ENCODE data around the gene KCNE4.

The KCNE4 gene

GRCh38 chr2:223102040-223102400, 50.0 kb downstream of the KCNE4 start:
- no peak; the same call in 2 of the 3 replicates for ATAC-seq
- TF ChIP-seq TOX (CRISPR knock-in tag; IDR thresholded peaks at IDR 0.05; ENCODE audit: borderline replicate concordance) (no peak), BACH2 (CRISPR knock-in tag; IDR thresholded peaks at IDR 0.05; ENCODE audit: borderline replicate concordance) (no peak), ISL1 (CRISPR knock-in tag; IDR thresholded peaks at IDR 0.05) (no peak), PPARA (CRISPR knock-in tag; IDR thresholded peaks at IDR 0.05; ENCODE audit: borderline replicate concordance) (no peak), GLIS3 (CRISPR knock-in tag; IDR thresholded peaks at IDR 0.05) (no peak), OSR1 (CRISPR knock-in tag; IDR thresholded peaks at IDR 0.05) (no peak), ZNF565 (CRISPR knock-in tag; conservative IDR thresholded peaks at IDR 0.05; ENCODE audit: low read depth) (no peak), SNAI2 (CRISPR knock-in tag; IDR thresholded peaks at IDR 0.05) (no peak), ZFP30 (CRISPR knock-in tag; IDR thresholded peaks at IDR 0.05) (no peak), ZFP3 (CRISPR knock-in tag; IDR thresholded peaks at IDR 0.05) (no peak)

- no peak for ATAC-seq
- TF ChIP-seq TCF4 (CRISPR knock-in tag; IDR thresholded peaks at IDR 0.05; ENCODE audit: borderline replicate concordance) (no peak), ZFP3 (CRISPR knock-in tag; IDR thresholded peaks at IDR 0.05) (no peak), ZNF565 (CRISPR knock-in tag; conservative IDR thresholded peaks at IDR 0.05; ENCODE audit: low read depth) (no peak), ZC3H10 (CRISPR knock-in tag; IDR thresholded peaks at IDR 0.05) (no peak), ISL1 (CRISPR knock-in tag; IDR thresholded peaks at IDR 0.05) (no peak), POU6F1 (CRISPR knock-in tag; IDR thresholded peaks at IDR 0.05; ENCODE audit: borderline replicate concordance, low read depth) (no peak), TOX (CRISPR knock-in tag; IDR thresholded peaks at IDR 0.05; ENCODE audit: borderline replicate concordance) (no peak), CSDC2 (CRISPR knock-in tag; IDR thresholded peaks at IDR 0.05) (no peak), GLIS3 (CRISPR knock-in tag; IDR thresholded peaks at IDR 0.05) (no peak), PATZ1 (CRISPR knock-in tag; IDR thresholded peaks at IDR 0.05; ENCODE audit: borderline replicate concordance) (no peak), ZNF8 (CRISPR knock-in tag; IDR thresholded peaks at IDR 0.05) (no peak), CSRNP3 (CRISPR knock-in tag; IDR thresholded peaks at IDR 0.05) (no peak), ARNTL (CRISPR knock-in tag; IDR thresholded peaks at IDR 0.05; ENCODE audit: borderline replicate concordance, low read depth) (no peak), RARB (CRISPR knock-in tag; IDR thresholded peaks at IDR 0.05) (no peak)
- TF ChIP-seq, protein P1, sequence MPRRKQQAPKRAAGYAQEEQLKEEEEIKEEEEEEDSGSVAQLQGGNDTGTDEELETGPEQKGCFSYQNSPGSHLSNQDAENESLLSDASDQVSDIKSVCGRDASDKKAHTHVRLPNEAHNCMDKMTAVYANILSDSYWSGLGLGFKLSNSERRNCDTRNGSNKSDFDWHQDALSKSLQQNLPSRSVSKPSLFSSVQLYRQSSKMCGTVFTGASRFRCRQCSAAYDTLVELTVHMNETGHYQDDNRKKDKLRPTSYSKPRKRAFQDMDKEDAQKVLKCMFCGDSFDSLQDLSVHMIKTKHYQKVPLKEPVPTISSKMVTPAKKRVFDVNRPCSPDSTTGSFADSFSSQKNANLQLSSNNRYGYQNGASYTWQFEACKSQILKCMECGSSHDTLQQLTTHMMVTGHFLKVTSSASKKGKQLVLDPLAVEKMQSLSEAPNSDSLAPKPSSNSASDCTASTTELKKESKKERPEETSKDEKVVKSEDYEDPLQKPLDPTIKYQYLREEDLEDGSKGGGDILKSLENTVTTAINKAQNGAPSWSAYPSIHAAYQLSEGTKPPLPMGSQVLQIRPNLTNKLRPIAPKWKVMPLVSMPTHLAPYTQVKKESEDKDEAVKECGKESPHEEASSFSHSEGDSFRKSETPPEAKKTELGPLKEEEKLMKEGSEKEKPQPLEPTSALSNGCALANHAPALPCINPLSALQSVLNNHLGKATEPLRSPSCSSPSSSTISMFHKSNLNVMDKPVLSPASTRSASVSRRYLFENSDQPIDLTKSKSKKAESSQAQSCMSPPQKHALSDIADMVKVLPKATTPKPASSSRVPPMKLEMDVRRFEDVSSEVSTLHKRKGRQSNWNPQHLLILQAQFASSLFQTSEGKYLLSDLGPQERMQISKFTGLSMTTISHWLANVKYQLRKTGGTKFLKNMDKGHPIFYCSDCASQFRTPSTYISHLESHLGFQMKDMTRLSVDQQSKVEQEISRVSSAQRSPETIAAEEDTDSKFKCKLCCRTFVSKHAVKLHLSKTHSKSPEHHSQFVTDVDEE (CRISPR knock-in tag; IDR thresholded peaks at IDR 0.05): no peak
Measured at GRCh38 chr2:223102450-223102849, 50.5 kb downstream of the KCNE4 start.

GRCh38 chr2:223104336-223105132, 52.5 kb downstream of the KCNE4 start:
- TF ChIP-seq ZNF8 (CRISPR knock-in tag; IDR thresholded peaks at IDR 0.05) (no peak), POU6F1 (CRISPR knock-in tag; IDR thresholded peaks at IDR 0.05; ENCODE audit: borderline replicate concordance, low read depth) (no peak), ZC3H10 (CRISPR knock-in tag; IDR thresholded peaks at IDR 0.05) (no peak), TOX (CRISPR knock-in tag; IDR thresholded peaks at IDR 0.05; ENCODE audit: borderline replicate concordance) (no peak), TCF4 (CRISPR knock-in tag; IDR thresholded peaks at IDR 0.05; ENCODE audit: borderline replicate concordance) (no peak), ISL1 (CRISPR knock-in tag; IDR thresholded peaks at IDR 0.05) (no peak), BACH2 (CRISPR knock-in tag; IDR thresholded peaks at IDR 0.05; ENCODE audit: borderline replicate concordance) (no peak), ZNF565 (CRISPR knock-in tag; conservative IDR thresholded peaks at IDR 0.05; ENCODE audit: low read depth) (no peak), ARNTL (CRISPR knock-in tag; IDR thresholded peaks at IDR 0.05; ENCODE audit: borderline replicate concordance, low read depth) (no peak), ZFP3 (CRISPR knock-in tag; IDR thresholded peaks at IDR 0.05) (no peak), ZNF70 (CRISPR knock-in tag; IDR thresholded peaks at IDR 0.05) (no peak), PPARA (CRISPR knock-in tag; IDR thresholded peaks at IDR 0.05; ENCODE audit: borderline replicate concordance) (no peak)
- TF ChIP-seq, protein P1 (CRISPR knock-in tag; IDR thresholded peaks at IDR 0.05): no peak
- no peak for ATAC-seq
